ENCODE measurements around the gene KRT26. TPM values are rescaled to one million over a fixed set of nuclear protein-coding genes. Genes with fewer than 3 reads are reported as not detected.
"Not testable (repeated sequence)": the region's sequence is repeated elsewhere in the genome, so short reads cannot be mapped to it uniquely, and the experiment has no call there.

The KRT26 gene
- total RNA-seq, 1 experiment from 2014 or later = not detected

GRCh38 chr17:40765657-40766056 lies 6.3 kb downstream of the KRT26 start:
- H3K9me2 ChIP-seq (replicated peaks; ENCODE audit: insufficient read depth, low read length) = no peaks in the 10 kb centered on the region
- no peak overlapping the region for H3K4me3 ChIP-seq (ENCODE audit: low read length)
- peaks cover 5% of the 10 kb centered on the region for H3K9me3 ChIP-seq (ENCODE audit: low read length)

GRCh38 chr17:40763752-40764151 lies 8.2 kb downstream of the KRT26 start:
- Histone ChIP-seq H3K4me2 (ENCODE audit: low read depth, low read length, poor library complexity, severe bottlenecking) (no peak overlapping the region), H3K27me3 (ENCODE audit: low read length) (peaks cover 6% of the 10 kb centered on the region; the same call in 1 of the 2 replicates), H3K36me3 (ENCODE audit: insufficient read depth, low read length) (no peaks in the 10 kb centered on the region), H3K9me3 (ENCODE audit: low read length) (peaks cover 13% of the 10 kb centered on the region), H2AFZ (ENCODE audit: low read length) (no peak overlapping the region), H4K20me1 (ENCODE audit: insufficient read depth, low read depth, low read length) (no peaks in the 10 kb centered on the region), H3K9me2 (replicated peaks; ENCODE audit: insufficient read depth, low read length) (no peaks in the 10 kb centered on the region), H3K9ac (ENCODE audit: low read length) (no peak overlapping the region), H3K4me3 (ENCODE audit: low read length) (no peak overlapping the region), H3K79me2 (ENCODE audit: low read length) (no peaks in the 10 kb centered on the region), H3K27ac (ENCODE audit: low read length) (no peak overlapping the region), H3K4me1 (ENCODE audit: low read length) (no peaks in the 10 kb centered on the region)
- no peak for DNase-seq

More at GRCh38 chr17:40765657-40766056, 6.3 kb downstream of the KRT26 start:
- no peak overlapping the region for H3K4me2 ChIP-seq (ENCODE audit: low read depth, low read length, poor library complexity, severe bottlenecking)
- H3K9ac ChIP-seq (ENCODE audit: low read length) = no peak overlapping the region
- peaks cover 6% of the 10 kb centered on the region; the same call in 1 of the 2 replicates for H3K27me3 ChIP-seq (ENCODE audit: low read length)
- H3K36me3 ChIP-seq (ENCODE audit: insufficient read depth, low read length) = no peaks in the 10 kb centered on the region
- H4K20me1 ChIP-seq (ENCODE audit: insufficient read depth, low read depth, low read length) = no peaks in the 10 kb centered on the region
- no peak overlapping the region for H3K27ac ChIP-seq (ENCODE audit: low read length)
- no peak overlapping the region for H2AFZ ChIP-seq (ENCODE audit: low read length)
- H3K4me1 ChIP-seq (ENCODE audit: low read length) = no peaks in the 10 kb centered on the region
- DNase-seq = no peak
- H3K79me2 ChIP-seq (ENCODE audit: low read length) = no peaks in the 10 kb centered on the region

GRCh38 chr17:40760105-40761016 lies 11.6 kb downstream of the KRT26 start:
- peaks cover 15% of the 10 kb centered on the region for H3K9me3 ChIP-seq (ENCODE audit: low read length)
- H3K4me2 ChIP-seq (ENCODE audit: low read depth, low read length, poor library complexity, severe bottlenecking) = no peak overlapping the region
- H2AFZ ChIP-seq (ENCODE audit: low read length) = no peak overlapping the region
- H3K4me3 ChIP-seq (ENCODE audit: low read length) = no peak overlapping the region
- no peaks in the 10 kb centered on the region for H3K9me2 ChIP-seq (replicated peaks; ENCODE audit: insufficient read depth, low read length)
- DNase-seq = no peak
- no peak overlapping the region for H3K27ac ChIP-seq (ENCODE audit: low read length)
- no peaks in the 10 kb centered on the region for H3K79me2 ChIP-seq (ENCODE audit: low read length)
- H3K27me3 ChIP-seq (ENCODE audit: low read length) = peaks cover 6% of the 10 kb centered on the region; the same call in 1 of the 2 replicates
- no peak overlapping the region for H3K9ac ChIP-seq (ENCODE audit: low read length)
- no peaks in the 10 kb centered on the region for H3K4me1 ChIP-seq (ENCODE audit: low read length)
- H4K20me1 ChIP-seq (ENCODE audit: insufficient read depth, low read depth, low read length) = no peaks in the 10 kb centered on the region
- no peaks in the 10 kb centered on the region for H3K36me3 ChIP-seq (ENCODE audit: insufficient read depth, low read length)

GRCh38 chr17:40755231-40755630 lies 16.8 kb downstream of the KRT26 start, which contains the start of gene KRT25:
TSS of gene KRT25 (minus strand) at chr17:40755331. CDS start at chr17:40755271, 60 bp downstream.
- Histone ChIP-seq H3K79me2 (ENCODE audit: low read length) (no peaks in the 10 kb centered on the region), H3K9me2 (replicated peaks; ENCODE audit: insufficient read depth, low read length) (no peaks in the 10 kb centered on the region), H3K4me1 (ENCODE audit: low read length) (no peaks in the 10 kb centered on the region), H3K9ac (ENCODE audit: low read length) (no peak within 1 kb of the TSS), H3K4me2 (ENCODE audit: low read depth, low read length, poor library complexity, severe bottlenecking) (no peak within 1 kb of the TSS), H4K20me1 (ENCODE audit: insufficient read depth, low read depth, low read length) (no peaks in the 10 kb centered on the region), H2AFZ (ENCODE audit: low read length) (no peak within 1 kb of the TSS), H3K27ac (ENCODE audit: low read length) (no peak within 1 kb of the TSS), H3K4me3 (ENCODE audit: low read length) (no peak within 1 kb of the TSS), H3K36me3 (ENCODE audit: insufficient read depth, low read length) (no peaks in the 10 kb centered on the region), H3K9me3 (ENCODE audit: low read length) (peaks cover 6% of the 10 kb centered on the region), H3K27me3 (ENCODE audit: low read length) (no peaks in the 10 kb centered on the region)
- DNase-seq = no peak

- no peak overlapping the region for H2AFZ ChIP-seq (ENCODE audit: low read length)
- no peaks in the 10 kb centered on the region for H3K9me2 ChIP-seq (replicated peaks; ENCODE audit: insufficient read depth, low read length)
- H3K9ac ChIP-seq (ENCODE audit: low read length) = no peak overlapping the region
- H3K4me3 ChIP-seq (ENCODE audit: low read length) = no peak overlapping the region
- H3K79me2 ChIP-seq (ENCODE audit: low read length) = no peaks in the 10 kb centered on the region
- DNase-seq = no peak
- no peak overlapping the region for H3K27ac ChIP-seq (ENCODE audit: low read length)
- no peaks in the 10 kb centered on the region for H3K27me3 ChIP-seq (ENCODE audit: low read length)
- H3K36me3 ChIP-seq (ENCODE audit: insufficient read depth, low read length) = no peaks in the 10 kb centered on the region
- H3K4me2 ChIP-seq (ENCODE audit: low read depth, low read length, poor library complexity, severe bottlenecking) = no peak overlapping the region
- no peaks in the 10 kb centered on the region for H3K4me1 ChIP-seq (ENCODE audit: low read length)
- H3K9me3 ChIP-seq (ENCODE audit: low read length) = peaks cover 3% of the 10 kb centered on the region; the same call in 1 of the 2 replicates
- H4K20me1 ChIP-seq (ENCODE audit: insufficient read depth, low read depth, low read length) = no peaks in the 10 kb centered on the region
Observed at GRCh38 chr17:40753804-40754203, 18.2 kb downstream of the KRT26 start.

GRCh38 chr17:40751065-40751464 lies 20.9 kb downstream of the KRT26 start:
- no peaks in the 10 kb centered on the region for H3K27me3 ChIP-seq (ENCODE audit: low read length)
- no peak overlapping the region for H2AFZ ChIP-seq (ENCODE audit: low read length)
- H3K27ac ChIP-seq (ENCODE audit: low read length) = no peak overlapping the region
- H3K9ac ChIP-seq (ENCODE audit: low read length) = no peak overlapping the region
- no peaks in the 10 kb centered on the region for H3K79me2 ChIP-seq (ENCODE audit: low read length)
- DNase-seq = no peak
- H3K4me3 ChIP-seq (ENCODE audit: low read length) = no peak overlapping the region
- H3K9me3 ChIP-seq (ENCODE audit: low read length) = no peaks in the 10 kb centered on the region
- H3K4me1 ChIP-seq (ENCODE audit: low read length) = no peaks in the 10 kb centered on the region
- no peak overlapping the region for H3K4me2 ChIP-seq (ENCODE audit: low read depth, low read length, poor library complexity, severe bottlenecking)
- H3K9me2 ChIP-seq (replicated peaks; ENCODE audit: insufficient read depth, low read length) = no peaks in the 10 kb centered on the region
- no peaks in the 10 kb centered on the region for H3K36me3 ChIP-seq (ENCODE audit: insufficient read depth, low read length)
- no peaks in the 10 kb centered on the region for H4K20me1 ChIP-seq (ENCODE audit: insufficient read depth, low read depth, low read length)

GRCh38 chr17:40750391-40750790 lies 21.6 kb downstream of the KRT26 start:
- no peaks in the 10 kb centered on the region for H3K9me2 ChIP-seq (replicated peaks; ENCODE audit: insufficient read depth, low read length)
- no peak overlapping the region for H3K9ac ChIP-seq (ENCODE audit: low read length)
- no peak overlapping the region for H3K4me3 ChIP-seq (ENCODE audit: low read length)
- no peaks in the 10 kb centered on the region for H3K36me3 ChIP-seq (ENCODE audit: insufficient read depth, low read length)
- no peak overlapping the region for H2AFZ ChIP-seq (ENCODE audit: low read length)
- no peaks in the 10 kb centered on the region for H4K20me1 ChIP-seq (ENCODE audit: insufficient read depth, low read depth, low read length)
- no peaks in the 10 kb centered on the region for H3K4me1 ChIP-seq (ENCODE audit: low read length)
- H3K27me3 ChIP-seq (ENCODE audit: low read length) = no peaks in the 10 kb centered on the region
- no peak for DNase-seq
- no peaks in the 10 kb centered on the region for H3K79me2 ChIP-seq (ENCODE audit: low read length)
- no peak overlapping the region for H3K4me2 ChIP-seq (ENCODE audit: low read depth, low read length, poor library complexity, severe bottlenecking)
- no peak overlapping the region for H3K27ac ChIP-seq (ENCODE audit: low read length)
- no peaks in the 10 kb centered on the region for H3K9me3 ChIP-seq (ENCODE audit: low read length)

- not testable (repeated sequence) for H2AFZ ChIP-seq (ENCODE audit: low read length); H4K20me1 ChIP-seq (ENCODE audit: insufficient read depth, low read depth, low read length); H3K4me2 ChIP-seq (ENCODE audit: low read depth, low read length, poor library complexity, severe bottlenecking); H3K79me2 ChIP-seq (ENCODE audit: low read length); H3K4me3 ChIP-seq (ENCODE audit: low read length); H3K4me1 ChIP-seq (ENCODE audit: low read length); H3K9me2 ChIP-seq (replicated peaks; ENCODE audit: insufficient read depth, low read length); H3K9ac ChIP-seq (ENCODE audit: low read length); H3K27ac ChIP-seq (ENCODE audit: low read length); H3K36me3 ChIP-seq (ENCODE audit: insufficient read depth, low read length); H3K9me3 ChIP-seq (ENCODE audit: low read length); H3K27me3 ChIP-seq (ENCODE audit: low read length); DNase-seq
Observed at GRCh38 chr17:40748666-40749065, 23.3 kb downstream of the KRT26 start.
